Measurements from ENCODE around the gene HARBI1.

GRCh38 chr11:46601129-46601528, 15.9 kb downstream of the HARBI1 start:
- TF ChIP-seq, protein P1, sequence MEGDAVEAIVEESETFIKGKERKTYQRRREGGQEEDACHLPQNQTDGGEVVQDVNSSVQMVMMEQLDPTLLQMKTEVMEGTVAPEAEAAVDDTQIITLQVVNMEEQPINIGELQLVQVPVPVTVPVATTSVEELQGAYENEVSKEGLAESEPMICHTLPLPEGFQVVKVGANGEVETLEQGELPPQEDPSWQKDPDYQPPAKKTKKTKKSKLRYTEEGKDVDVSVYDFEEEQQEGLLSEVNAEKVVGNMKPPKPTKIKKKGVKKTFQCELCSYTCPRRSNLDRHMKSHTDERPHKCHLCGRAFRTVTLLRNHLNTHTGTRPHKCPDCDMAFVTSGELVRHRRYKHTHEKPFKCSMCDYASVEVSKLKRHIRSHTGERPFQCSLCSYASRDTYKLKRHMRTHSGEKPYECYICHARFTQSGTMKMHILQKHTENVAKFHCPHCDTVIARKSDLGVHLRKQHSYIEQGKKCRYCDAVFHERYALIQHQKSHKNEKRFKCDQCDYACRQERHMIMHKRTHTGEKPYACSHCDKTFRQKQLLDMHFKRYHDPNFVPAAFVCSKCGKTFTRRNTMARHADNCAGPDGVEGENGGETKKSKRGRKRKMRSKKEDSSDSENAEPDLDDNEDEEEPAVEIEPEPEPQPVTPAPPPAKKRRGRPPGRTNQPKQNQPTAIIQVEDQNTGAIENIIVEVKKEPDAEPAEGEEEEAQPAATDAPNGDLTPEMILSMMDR (IDR thresholded peaks at IDR 0.05): no peak
- TF ChIP-seq EZH2 (IDR thresholded peaks at IDR 0.05) (no peak), EZH2phosphoT487 (IDR thresholded peaks at IDR 0.05) (no peak)

Measured in neural progenitor cell (in vitro differentiated cells).